Pons (tissue), 1 donor: ENCODE data around the gene ZSWIM7.
"Not testable (repeated sequence)": the region's sequence is repeated elsewhere in the genome, so short reads cannot be mapped to it uniquely, and the experiment has no call there.

Source experiments
- DNase-seq: peaks from one replicate; pipeline ENCODE4 v3.0.0-alpha.2; 2016; ENCODE audit warnings: low spot score

Gene ZSWIM7

GRCh38 chr17:15999974-16000827, 697 bp upstream of the ZSWIM7 start:
- peak; percentile 34 for DNase-seq

- DNase-seq: no peak
Observed at GRCh38 chr17:15998031-15998562, 1.4 kb downstream of the ZSWIM7 start.

GRCh38 chr17:15996322-15996721, 3.2 kb downstream of the ZSWIM7 start:
- DNase-seq: no peak

- no peak for DNase-seq
Observed at GRCh38 chr17:15981646-15982580, 17.6 kb downstream of the ZSWIM7 start.

- DNase-seq: no peak
Observed at GRCh38 chr17:15981208-15981607, 18.3 kb downstream of the ZSWIM7 start.

- not testable (repeated sequence) for DNase-seq
Observed at GRCh38 chr17:15979013-15979412, 20.5 kb downstream of the ZSWIM7 start.

GRCh38 chr17:15978606-15979005, 20.9 kb downstream of the ZSWIM7 start:
- no peak for DNase-seq

- DNase-seq: no peak
Observed at GRCh38 chr17:15977894-15978293, 21.6 kb downstream of the ZSWIM7 start.

GRCh38 chr17:15973834-15974233, 25.7 kb downstream of the ZSWIM7 start:
- no peak for DNase-seq

GRCh38 chr17:15973016-15973415, 26.5 kb downstream of the ZSWIM7 start:
- no peak for DNase-seq

GRCh38 chr17:15972497-15972951, 27.0 kb downstream of the ZSWIM7 start:
- DNase-seq: no peak

GRCh38 chr17:15971882-15972281, 27.6 kb downstream of the ZSWIM7 start:
- DNase-seq: no peak

GRCh38 chr17:15971098-15971678, 28.3 kb downstream of the ZSWIM7 start:
- no peak for DNase-seq

- DNase-seq: no peak
Observed at GRCh38 chr17:15970500-15970899, 29.0 kb downstream of the ZSWIM7 start.

- DNase-seq: no peak
Observed at GRCh38 chr17:15969463-15969862, 30.0 kb downstream of the ZSWIM7 start.

GRCh38 chr17:15967706-15968399, 31.7 kb downstream of the ZSWIM7 start:
- DNase-seq: no peak

- no peak for DNase-seq
Observed at GRCh38 chr17:15966879-15967248, 32.6 kb downstream of the ZSWIM7 start.

- DNase-seq: peak; percentile 26
Observed at GRCh38 chr17:15966183-15966878, 33.2 kb downstream of the ZSWIM7 start.

GRCh38 chr17:15965528-15965927, 34.0 kb downstream of the ZSWIM7 start:
- no peak for DNase-seq

GRCh38 chr17:15963670-15964110, 35.8 kb downstream of the ZSWIM7 start:
- no peak for DNase-seq

- no peak for DNase-seq
Observed at GRCh38 chr17:15958484-15958854, 41.0 kb downstream of the ZSWIM7 start.
